Pancreas (tissue), 10 donors: ENCODE measurements around the gene TNIK. TPM values are rescaled to one million over a fixed set of nuclear protein-coding genes. Genes with fewer than 3 reads are reported as not detected.

Experiments used
- ATAC-seq, 4 donors: fragments of 200-7000 bp; cut with Tn5 transposase; one replicate each; pipeline versions ENCODE4 v1.8.0 to v1.9.1; 2020; ENCODE audit warnings: mild to moderate bottlenecking in 4 of 4, moderate library complexity in 4 of 4
- DNase-seq, 6 donors: peaks; one replicate each; pipeline ENCODE4 v3.0.0-alpha.2; 2020
- FAIRE-seq: peaks from 2 replicates; lab custom pipeline; 2012; peaks lifted over from hg19 to GRCh38; lab: Jason Lieb, UNC
- H3K27ac ChIP-seq, 4 donors: fragments of 200-600 bp; sonication (generic); 1 replicate in 3 of 4; 2 replicates in 1 of 4; pipeline versions ENCODE4 v1.5.0 to v1.8.0; 2020
- H3K27me3 ChIP-seq, 4 donors: fragments of 200-600 bp; one replicate each; pipeline ENCODE4 v1.8.0; 2021
- H3K36me3 ChIP-seq, 3 donors: fragments of 200-600 bp; sonication (generic) in 1 of 3; one replicate each; pipeline versions ENCODE4 v1.5.0 to v1.8.0; 2020 to 2021
- H3K4me1 ChIP-seq, 3 donors: fragments of 200-600 bp; one replicate each; pipeline ENCODE4 v1.8.0; 2021
- H3K4me3 ChIP-seq, 4 donors: fragments of 200-600 bp; sonication (generic) in 2 of 4; one replicate each; pipeline versions ENCODE4 v1.5.0 to v1.8.0; 2020 to 2021
- H3K9me3 ChIP-seq, 4 donors: fragments of 200-600 bp; one replicate each; pipeline ENCODE4 v1.8.0; 2021
- CTCF ChIP-seq, 4 donors: fragments of 200-600 bp; sonication (generic) in 3 of 4; IDR thresholded peaks; one replicate each; pipeline versions ENCODE4 v1.5.0 to v1.8.0; 2021; ENCODE audit warnings: antibody characterized with exemption in 4 of 4
- whole genome bisulfite sequencing, 2 donors: extraction: QIAGEN DNeasy Blood & Tissue Kit; methylation state at CpG; one replicate each; pipeline ENCODE4 v1.1.7; 2013; 5-methylcytosine and 5-hydroxymethylcytosine counted together
- intact Hi-C, 3 donors: fragments of 100-400 bp; cut with DNase I; formaldehyde crosslinking; loops; one replicate each; pipeline versions ENCODE4 v1.11.1 to v1.14.2; 2022
- polyA plus RNA-seq, 2 donors: library from polyadenylated mRNA; stranded (reverse); fragments of 200-250 nt; gene quantifications; one replicate each; pipeline ENCODE4 v1.2.3, GENCODE V29; 2013
- total RNA-seq, 6 donors: library from RNA; stranded (reverse); fragmentation: NEBNext Ultra II Directional in 4 of 6; extraction: Animal tissue kit (Norgen Biotek cat#: 25700) in 4 of 6; gene quantifications; one replicate each; pipeline versions ENCODE4 v1.2.1 to v1.2.4, GENCODE V29; 2021 to 2023
- donor health status: healthy with polysubstance abuse.
- donor health status: DM: no; HTN: no; CAD: no; lungs with moderate emphysema.
- donor health status: DM: no; HTN: no; CAD: no.
- donor health status: control.
- donor health status: control.
- donor health status: Bipolar disorder and iron deficiency.
- donor health status: DM: yes; HTN: yes; CAD: no.
- donor health status: DM: no; HTN: no; CAD: no.
- donor health status: DM: no; HTN: no; CAD: no.
- donor health status: DM: yes; HTN: yes; CAD: no.

Gene TNIK
- total and polyA plus RNA-seq, 8 donors: 3.5 to 13.6 (median 5.8) TPM

- no peak for ATAC-seq
- H3K9me3 ChIP-seq: no peaks in the 10 kb centered on the region
- no peak overlapping the region for H3K27ac ChIP-seq
- WGBS, 2 donors: 72 to 76% methylated on average over 4 of the region's 4 CpGs
- H3K4me1 ChIP-seq: no peaks in the 10 kb centered on the region
- H3K27me3 ChIP-seq: peaks cover 0 to 3% (median 0%) of the 10 kb centered on the region in 4 donors
- DNase-seq: no peak
- no peak for TF ChIP-seq CTCF (IDR thresholded peaks at IDR 0.05)
- intact Hi-C loops: no loop called here
- no peaks in the 10 kb centered on the region for H3K36me3 ChIP-seq
- H3K4me3 ChIP-seq: no peak overlapping the region
- no peak for FAIRE-seq
Observed at GRCh38 chr3:171228240-171228639, 232.0 kb downstream of the TNIK start.

- intact Hi-C loops: no loop called here
- FAIRE-seq: no peak
Observed at GRCh38 chr3:171227828-171228227, 232.4 kb downstream of the TNIK start.

GRCh38 chr3:171227359-171227758, 232.8 kb downstream of the TNIK start:
- TF ChIP-seq CTCF (IDR thresholded peaks at IDR 0.05): no peak
- intact Hi-C loops: no loop called here
- DNase-seq: no peak
- Histone ChIP-seq H3K36me3 (no peaks in the 10 kb centered on the region), H3K4me1 (no peaks in the 10 kb centered on the region), H3K27ac (no peak overlapping the region), H3K9me3 (no peaks in the 10 kb centered on the region), H3K27me3 (peaks cover 0 to 3% (median 0%) of the 10 kb centered on the region in 4 donors), H3K4me3 (no peak overlapping the region)
- FAIRE-seq: no peak
- ATAC-seq: no peak

More at GRCh38 chr3:171227828-171228227, 232.4 kb downstream of the TNIK start:
- Histone ChIP-seq H3K9me3 (no peaks in the 10 kb centered on the region), H3K27me3 (peaks cover 0 to 3% (median 0%) of the 10 kb centered on the region in 4 donors), H3K4me1 (no peaks in the 10 kb centered on the region), H3K36me3 (no peaks in the 10 kb centered on the region), H3K27ac (no peak overlapping the region), H3K4me3 (no peak overlapping the region)
- DNase-seq (no peak), ATAC-seq (no peak)
- WGBS, 2 donors: 88 to 89% methylated on average over 3 of the region's 3 CpGs
- TF ChIP-seq CTCF (IDR thresholded peaks at IDR 0.05): no peak

- intact Hi-C loops: no loop called here
- Histone ChIP-seq H3K4me1 (no peaks in the 10 kb centered on the region), H3K9me3 (no peaks in the 10 kb centered on the region), H3K27me3 (peaks cover 0 to 3% (median 0%) of the 10 kb centered on the region in 4 donors), H3K27ac (no peak overlapping the region), H3K4me3 (no peak overlapping the region), H3K36me3 (no peaks in the 10 kb centered on the region)
- FAIRE-seq (no peak), DNase-seq (no peak), ATAC-seq (no peak)
- TF ChIP-seq CTCF (IDR thresholded peaks at IDR 0.05): no peak
- WGBS, 2 donors: 64 to 90% methylated on average over 2 of the region's 2 CpGs
Observed at GRCh38 chr3:171226794-171227193, 233.4 kb downstream of the TNIK start.

- DNase-seq (no peak), FAIRE-seq (no peak), ATAC-seq (no peak)
- Histone ChIP-seq H3K4me1 (no peaks in the 10 kb centered on the region), H3K4me3 (no peak overlapping the region), H3K9me3 (no peaks in the 10 kb centered on the region), H3K27me3 (peaks cover 0 to 3% (median 0%) of the 10 kb centered on the region in 4 donors), H3K27ac (no peak overlapping the region), H3K36me3 (no peaks in the 10 kb centered on the region)
- intact Hi-C loops: no loop called here
- TF ChIP-seq CTCF (IDR thresholded peaks at IDR 0.05): no peak
- WGBS, 2 donors: 68 to 74% methylated on average over 1 of the region's 1 CpG
Observed at GRCh38 chr3:171225708-171226107, 234.5 kb downstream of the TNIK start.
